Measurements from ENCODE around the gene KIRREL3. TPM values are rescaled to one million over a fixed set of nuclear protein-coding genes. Genes with fewer than 3 reads are reported as not detected.

Gene KIRREL3
- under 1 TPM in 1 of 2 donors, not detected in 1; 0.28 TPM for total RNA-seq

DNA sequence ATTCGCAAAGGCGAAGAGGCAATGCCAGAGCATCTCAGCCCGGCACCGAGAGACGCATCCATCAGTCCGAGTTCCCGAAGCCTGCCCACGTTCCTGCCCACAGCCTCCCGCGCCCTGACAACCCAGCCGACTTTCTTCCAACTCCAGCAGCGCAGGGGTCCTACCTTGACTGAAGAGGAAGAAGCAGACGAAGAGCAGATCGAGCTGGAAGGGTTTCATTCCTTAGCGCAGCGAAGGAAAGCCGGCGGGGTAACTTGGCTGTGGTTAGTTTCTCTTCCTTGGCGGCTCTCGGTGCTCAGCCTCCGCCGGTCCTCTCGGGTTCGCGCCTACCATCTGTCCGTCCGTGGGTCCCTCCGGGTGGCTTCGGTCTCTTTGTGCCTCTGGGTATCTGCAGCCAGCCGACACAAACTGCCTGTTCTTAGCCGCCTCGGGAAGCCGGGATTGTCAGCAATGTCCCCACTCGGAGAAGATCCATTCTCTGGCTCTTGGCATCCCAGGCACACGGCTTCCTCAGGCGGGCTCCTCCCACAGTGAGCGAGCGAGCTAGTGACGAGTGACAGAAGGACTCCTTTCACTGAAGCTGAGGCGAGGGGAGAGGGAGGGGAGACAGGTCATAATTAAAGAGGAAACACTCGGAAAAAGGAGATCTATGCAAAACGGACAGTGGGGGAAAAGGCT lies at the start of gene KIRREL3:
Gene KIRREL3, minus strand, starts transcription at position 480 of the 678 bp plus-strand sequence.
- no peaks in the 10 kb centered on the region for H3K36me3 ChIP-seq
- intact Hi-C loops (cut with DNase I): no loop called here
- H3K4me3 ChIP-seq: peak within 1 kb of the TSS; percentile 6 to 19
- H3K4me1 ChIP-seq (replicated peaks): no peaks in the 10 kb centered on the region
- TF ChIP-seq POLR2A (IDR thresholded peaks at IDR 0.05): no peak
- TF ChIP-seq, protein P1, sequence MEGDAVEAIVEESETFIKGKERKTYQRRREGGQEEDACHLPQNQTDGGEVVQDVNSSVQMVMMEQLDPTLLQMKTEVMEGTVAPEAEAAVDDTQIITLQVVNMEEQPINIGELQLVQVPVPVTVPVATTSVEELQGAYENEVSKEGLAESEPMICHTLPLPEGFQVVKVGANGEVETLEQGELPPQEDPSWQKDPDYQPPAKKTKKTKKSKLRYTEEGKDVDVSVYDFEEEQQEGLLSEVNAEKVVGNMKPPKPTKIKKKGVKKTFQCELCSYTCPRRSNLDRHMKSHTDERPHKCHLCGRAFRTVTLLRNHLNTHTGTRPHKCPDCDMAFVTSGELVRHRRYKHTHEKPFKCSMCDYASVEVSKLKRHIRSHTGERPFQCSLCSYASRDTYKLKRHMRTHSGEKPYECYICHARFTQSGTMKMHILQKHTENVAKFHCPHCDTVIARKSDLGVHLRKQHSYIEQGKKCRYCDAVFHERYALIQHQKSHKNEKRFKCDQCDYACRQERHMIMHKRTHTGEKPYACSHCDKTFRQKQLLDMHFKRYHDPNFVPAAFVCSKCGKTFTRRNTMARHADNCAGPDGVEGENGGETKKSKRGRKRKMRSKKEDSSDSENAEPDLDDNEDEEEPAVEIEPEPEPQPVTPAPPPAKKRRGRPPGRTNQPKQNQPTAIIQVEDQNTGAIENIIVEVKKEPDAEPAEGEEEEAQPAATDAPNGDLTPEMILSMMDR (IDR thresholded peaks at IDR 0.05): no peak
- DNase-seq (ENCODE audit: low spot score): no peak
- H3K27ac ChIP-seq: no peak within 1 kb of the TSS
- H3K27me3 ChIP-seq (replicated peaks; ENCODE audit: insufficient read depth): peaks cover 24% of the 10 kb centered on the region
- 1% methylated on average over 40 of the region's 42 CpGs for WGBS
- H3K9me3 ChIP-seq: no peaks in the 10 kb centered on the region

DNA sequence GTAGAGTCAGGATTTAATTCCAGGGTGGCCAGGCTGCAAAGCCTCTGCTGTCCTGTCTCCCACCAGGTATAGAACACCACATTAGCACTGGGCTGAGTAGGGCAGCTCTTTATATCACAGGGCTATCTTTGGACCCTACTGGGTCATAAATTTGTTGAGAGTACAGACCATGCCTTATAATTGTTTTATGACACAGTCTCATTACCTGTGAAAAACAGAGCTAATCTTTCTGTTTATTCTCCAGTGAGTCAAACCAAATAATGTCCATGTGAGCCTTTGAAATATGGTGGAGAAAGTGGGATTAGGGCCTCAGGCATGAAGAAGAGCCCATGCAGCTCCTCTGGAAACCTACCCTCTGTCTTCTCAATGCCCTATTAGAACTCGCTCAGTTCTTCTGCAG lies 49.6 kb upstream of the KIRREL3 start:
- no peak for DNase-seq (ENCODE audit: low spot score)
- Histone ChIP-seq H3K4me1 (replicated peaks) (no peaks in the 10 kb centered on the region), H3K4me3 (no peak overlapping the region), H3K36me3 (no peaks in the 10 kb centered on the region), H3K27ac (no peak overlapping the region), H3K9me3 (no peaks in the 10 kb centered on the region), H3K27me3 (replicated peaks; ENCODE audit: insufficient read depth) (no peaks in the 10 kb centered on the region)
- WGBS: 89% methylated on average over 1 of the region's 1 CpG
- intact Hi-C loops (cut with DNase I): no loop called here
- TF ChIP-seq POLR2AphosphoS5 (IDR thresholded peaks at IDR 0.05): peak; percentile 18
- TF ChIP-seq, protein P1 (IDR thresholded peaks at IDR 0.05): no peak

DNA sequence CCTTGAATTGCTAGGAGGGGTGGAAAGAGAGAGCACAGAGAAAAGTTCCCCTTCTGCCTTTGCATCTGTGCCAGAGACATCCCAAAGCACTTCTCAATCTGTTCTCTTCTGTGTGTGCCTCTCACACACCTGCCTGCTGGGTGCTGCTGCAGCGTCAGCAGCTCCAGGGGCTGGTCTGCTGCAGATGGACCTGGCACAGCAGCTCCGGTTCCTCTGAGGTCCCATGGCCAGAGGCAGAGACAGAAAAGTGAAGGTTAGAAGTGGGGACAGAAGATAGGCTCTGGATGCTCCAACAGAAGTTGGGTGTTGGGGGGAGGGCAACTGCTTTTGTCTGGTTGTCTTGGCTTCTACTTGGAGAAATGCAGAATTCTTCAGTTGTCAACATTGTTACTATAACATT lies 48.9 kb upstream of the KIRREL3 start:
- TF ChIP-seq, protein P1 (IDR thresholded peaks at IDR 0.05): no peak
- TF ChIP-seq POLR2AphosphoS5 (IDR thresholded peaks at IDR 0.05) (no peak), POLR2A (IDR thresholded peaks at IDR 0.05) (no peak)
- Histone ChIP-seq H3K36me3 (no peaks in the 10 kb centered on the region), H3K4me3 (no peak overlapping the region), H3K9me3 (no peaks in the 10 kb centered on the region), H3K4me1 (replicated peaks) (no peaks in the 10 kb centered on the region), H3K27ac (no peak overlapping the region), H3K27me3 (replicated peaks; ENCODE audit: insufficient read depth) (no peaks in the 10 kb centered on the region)
- no peak for DNase-seq (ENCODE audit: low spot score)
- 80% methylated on average over 2 of the region's 2 CpGs for WGBS
- intact Hi-C loops (cut with DNase I): no loop called here

DNA sequence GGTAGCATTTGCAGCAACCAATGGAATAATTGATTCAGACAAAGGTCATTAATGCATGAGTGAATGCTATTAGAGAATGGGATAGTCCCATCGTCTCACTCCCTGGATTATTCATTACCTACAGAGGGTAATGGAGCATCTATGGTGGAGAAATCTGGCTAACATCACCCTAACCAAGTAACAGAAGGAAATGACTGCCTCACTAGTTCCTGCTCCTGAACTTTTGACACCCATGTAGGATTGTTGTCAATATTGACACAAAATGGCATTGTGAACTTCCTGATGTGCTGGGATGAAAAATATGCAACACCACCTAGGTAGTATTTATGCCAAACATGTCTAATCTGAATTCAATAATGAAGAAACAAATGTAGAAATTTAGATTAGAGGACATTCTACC lies 44.0 kb upstream of the KIRREL3 start:
- no peak overlapping the region for H3K27ac ChIP-seq
- no peaks in the 10 kb centered on the region for H3K36me3 ChIP-seq
- DNase-seq (ENCODE audit: low spot score): no peak
- no peaks in the 10 kb centered on the region for H3K27me3 ChIP-seq (replicated peaks; ENCODE audit: insufficient read depth)
- H3K4me3 ChIP-seq: no peak overlapping the region
- TF ChIP-seq POLR2AphosphoS5 (IDR thresholded peaks at IDR 0.05) (no peak), POLR2A (IDR thresholded peaks at IDR 0.05) (no peak)
- TF ChIP-seq, protein P1 (IDR thresholded peaks at IDR 0.05): no peak
- 60% methylated on average over 1 of the region's 1 CpG for WGBS
- intact Hi-C loops (cut with DNase I): no loop called here
- no peaks in the 10 kb centered on the region for H3K4me1 ChIP-seq (replicated peaks)
- no peaks in the 10 kb centered on the region for H3K9me3 ChIP-seq

DNA sequence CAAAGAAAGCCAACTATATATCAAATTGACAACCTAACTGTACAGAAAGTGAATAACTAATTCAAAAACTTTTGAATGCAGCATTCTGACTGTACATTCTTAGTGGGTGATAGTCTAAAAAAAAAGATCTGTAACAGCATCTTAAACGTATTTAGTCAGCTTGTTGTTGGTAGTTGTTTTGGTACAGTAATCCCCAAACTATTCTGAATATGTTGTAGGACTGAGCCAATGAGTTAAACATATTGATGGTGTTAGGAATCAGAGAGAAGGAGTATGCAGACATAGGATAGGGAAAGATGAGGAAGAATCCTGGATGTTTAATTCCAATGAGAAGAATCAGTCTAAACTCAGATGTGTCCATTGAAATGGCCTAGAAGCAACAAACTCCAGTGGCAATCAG lies 41.9 kb upstream of the KIRREL3 start:
- Histone ChIP-seq H3K36me3 (no peaks in the 10 kb centered on the region), H3K4me3 (no peak overlapping the region), H3K27me3 (replicated peaks; ENCODE audit: insufficient read depth) (no peaks in the 10 kb centered on the region), H3K9me3 (no peaks in the 10 kb centered on the region), H3K4me1 (replicated peaks) (no peaks in the 10 kb centered on the region), H3K27ac (no peak overlapping the region)
- intact Hi-C loops (cut with DNase I): no loop called here
- TF ChIP-seq POLR2A (IDR thresholded peaks at IDR 0.05) (no peak), POLR2AphosphoS5 (IDR thresholded peaks at IDR 0.05) (no peak)
- TF ChIP-seq, protein P1 (IDR thresholded peaks at IDR 0.05): no peak
- DNase-seq (ENCODE audit: low spot score): no peak
- 66% methylated on average over 1 of the region's 1 CpG for WGBS

Measured in prostate gland (tissue), 2 donors.